HT-29 (cell line): Measurements from ENCODE around the gene TFIP11. TPM values are rescaled to one million over a fixed set of nuclear protein-coding genes. Genes with fewer than 3 reads are reported as not detected.
"Not testable (repeated sequence)": the region's sequence is repeated elsewhere in the genome, so short reads cannot be mapped to it uniquely, and the experiment has no call there.

ENCODE experiments used
- DNase-seq: peaks from one replicate; pipeline ENCODE4 v3.0.0-alpha.2; 2015; ENCODE audit warnings: low spot score
- total RNA-seq: library from RNA; depleted of rRNA; stranded (reverse); fragments of >200 nt; shearing (Covaris generic); gene quantifications from 2 replicates; pipeline ENCODE4 v1.2.3, GENCODE V29; 2014

Gene TFIP11
- total RNA-seq, 1 experiment from 2014 or later: 17.9 TPM

- no peak for DNase-seq
Observed at GRCh38 chr22:26541167-26541819, 29.0 kb upstream of the TFIP11 start.

- DNase-seq: no peak
Observed at GRCh38 chr22:26540119-26540518, 27.8 kb upstream of the TFIP11 start.

- DNase-seq: no peak
Observed at GRCh38 chr22:26536762-26537134, 24.5 kb upstream of the TFIP11 start.

GRCh38 chr22:26536056-26536761 is 23.9 kb upstream of the TFIP11 start:
- no peak for DNase-seq

- DNase-seq: no peak
Observed at GRCh38 chr22:26535603-26535908, 23.3 kb upstream of the TFIP11 start.

GRCh38 chr22:26534874-26535602 is 22.8 kb upstream of the TFIP11 start:
- no peak for DNase-seq

- no peak for DNase-seq
Observed at GRCh38 chr22:26534171-26534855, 22.0 kb upstream of the TFIP11 start.

GRCh38 chr22:26529345-26529744 is 17.1 kb upstream of the TFIP11 start:
- DNase-seq: no peak

GRCh38 chr22:26528518-26528917 is 16.2 kb upstream of the TFIP11 start:
- not testable (repeated sequence) for DNase-seq

GRCh38 chr22:26527574-26528465 is 15.5 kb upstream of the TFIP11 start:
- no peak for DNase-seq

- DNase-seq: no peak
Observed at GRCh38 chr22:26527167-26527566, 14.9 kb upstream of the TFIP11 start.

- no peak for DNase-seq
Observed at GRCh38 chr22:26525946-26526564, 13.8 kb upstream of the TFIP11 start.

- DNase-seq: no peak
Observed at GRCh38 chr22:26524870-26525269, 12.6 kb upstream of the TFIP11 start.

- DNase-seq: no peak
Observed at GRCh38 chr22:26522592-26522991, 10.3 kb upstream of the TFIP11 start.

GRCh38 chr22:26522012-26522411 is 9.7 kb upstream of the TFIP11 start:
- DNase-seq: no peak

GRCh38 chr22:26517429-26517828 is 5.2 kb upstream of the TFIP11 start:
- no peak for DNase-seq

GRCh38 chr22:26516503-26516902 is 4.2 kb upstream of the TFIP11 start:
- no peak for DNase-seq

GRCh38 chr22:26515931-26516330 is 3.7 kb upstream of the TFIP11 start:
- DNase-seq: no peak

- DNase-seq: no peak
Observed at GRCh38 chr22:26514419-26515161, 2.3 kb upstream of the TFIP11 start.

- no peak for DNase-seq
Observed at GRCh38 chr22:26513838-26514237, 1.6 kb upstream of the TFIP11 start.
